Adrenal gland (tissue), 12 donors: ENCODE data around the gene PKMYT1. TPM values are rescaled to one million over a fixed set of nuclear protein-coding genes. Genes with fewer than 3 reads are reported as not detected.

Source experiments
- DNase-seq, 7 donors: peaks; one replicate each; pipeline ENCODE4 v3.0.0-alpha.2; 2019 to 2020
- H3K27ac ChIP-seq, 5 donors: fragments of 200-600 bp; sonication (generic) in 4 of 5; 1 replicate in 3 of 5; 2 replicates in 2 of 5; pipeline versions ENCODE4 v1.5.1 to v1.8.0; 2016 to 2020; ENCODE audit warnings: mild to moderate bottlenecking in 1 of 5
- H3K27me3 ChIP-seq: fragments of 200-600 bp; 2 replicates; pipeline ENCODE4 v1.8.0; 2021
- H3K36me3 ChIP-seq, 2 donors: fragments of 200-600 bp; replicated peaks in 1 of 2; 1 replicate in 1 of 2; 2 replicates in 1 of 2; pipeline versions ENCODE4 v1.5.1 to v1.8.0; 2018 to 2022
- H3K4me1 ChIP-seq, 2 donors: fragments of 200-600 bp; replicated peaks in 1 of 2; 1 replicate in 1 of 2; 2 replicates in 1 of 2; pipeline versions ENCODE4 v1.5.1 to v1.8.0; 2018 to 2021
- H3K4me3 ChIP-seq, 4 donors: fragments of 200-600 bp; sonication (generic) in 3 of 4; one replicate each; pipeline ENCODE4 v1.5.1; 2016 to 2018
- H3K9me3 ChIP-seq, 3 donors: fragments of 200-600 bp; sonication (generic) in 1 of 3; replicated peaks in 1 of 3; 1 replicate in 2 of 3; 2 replicates in 1 of 3; pipeline versions ENCODE4 v1.5.1 to v1.8.0; 2016 to 2021
- CTCF ChIP-seq, 6 experiments: fragments of 450-650 bp in 4 of 6; fragments of 200-600 bp in 2 of 6; sonication (generic) in 1 of 6; IDR thresholded peaks; 1 replicate in 5 of 6; 2 replicates in 1 of 6; pipeline versions ENCODE4 v1.5.1 to v1.8.0; 2016 to 2021; ENCODE audit warnings: antibody characterized with exemption in 6 of 6, mild to moderate bottlenecking in 2 of 6, moderate library complexity in 1 of 6
- POLR2A ChIP-seq, 2 donors: fragments of 450-650 bp; IDR thresholded peaks; one replicate each; pipeline ENCODE4 v1.6.1; 2017; ENCODE audit warnings: antibody characterized with exemption in 2 of 2, mild to moderate bottlenecking in 2 of 2, moderate library complexity in 1 of 2
- WGBS, 4 donors: extraction: QIAGEN DNeasy Blood & Tissue Kit in 2 of 4; methylation state at CpG; one replicate each; pipeline versions ENCODE4 v1.1.5 to v1.1.7; 2013 to 2017; 5-methylcytosine and 5-hydroxymethylcytosine counted together
- intact Hi-C, 2 donors: fragments of 100-400 bp; cut with DNase I; formaldehyde crosslinking; loops; one replicate each; pipeline versions ENCODE4 v1.14.1 to v1.15.0; 2022 to 2023
- polyA plus RNA-seq, 3 donors: library from polyadenylated mRNA; stranded (reverse); fragments of 200-250 nt in 2 of 3; fragments of 350-450 nt in 1 of 3; fragmentation: Illumina TruSeq in 1 of 3; extraction: RNeasy Lipid Tissue Mini Kit (QIAGEN cat#74804) in 1 of 3; gene quantifications; one replicate each; pipeline ENCODE4 v1.2.3, GENCODE V29; 2013 to 2014
- total RNA-seq, 9 donors: library from RNA; depleted of rRNA in 4 of 9; stranded (reverse); fragments of >200 nt in 4 of 9; fragments of 120-200 nt in 1 of 9; fragmentation: NEBNext Ultra II Directional in 1 of 9; extraction: Animal tissue kit (Norgen Biotek cat#: 25700) in 1 of 9; gene quantifications; one replicate each; pipeline versions ENCODE4 v1.1.0 to v1.2.4, GENCODE V29; 2013 to 2023
- donor health status: healthy with polysubstance abuse.
- donor health status: Bipolar disorder and iron deficiency.
- donor health status: DM: yes; HTN: yes; CAD: no.
- donor health status: DM: no; HTN: no; CAD: no.
- donor health status: DM: no; HTN: no; CAD: no.
- donor health status: DM: yes; HTN: yes; CAD: no.

The PKMYT1 gene
- total and polyA plus RNA-seq, 12 donors, result 0.46 to 7.0 (median 2.9) TPM

- WGBS, 4 donors, result 44 to 67% (median 56%) methylated on average over 4 of the region's 4 CpGs
- H3K4me1 ChIP-seq, result peaks cover 12 to 24% of the 10 kb centered on the region in 2 donors
Observed at GRCh38 chr16:2981899-2982250, 1.6 kb upstream of the PKMYT1 start.

GRCh38 chr16:2981177-2981898 is 1.1 kb upstream of the PKMYT1 start:
- peak in 6 of 7 donors; percentile 55 to 71 (median 69) for DNase-seq
- no peaks in the 10 kb centered on the region for H3K36me3 ChIP-seq
- peak overlapping the region in 4 of 5 donors; percentile 78 to 84 (median 82) for H3K27ac ChIP-seq
- peak in 1 of 2 donors; percentile 13 for TF ChIP-seq POLR2A (IDR thresholded peaks at IDR 0.05)
- TF ChIP-seq CTCF (IDR thresholded peaks at IDR 0.05), result no peak
- peak overlapping the region in 1 of 4 donors; percentile 62 for H3K4me3 ChIP-seq
- intact Hi-C loops, result loop anchor here in 1 of 2 donors (10.0 kb wide), 1 partner anchor 57 kb away; no protein-coding TSS in a partner anchor
- no peaks in the 10 kb centered on the region for H3K9me3 ChIP-seq
- peaks cover 12 to 24% of the 10 kb centered on the region in 2 donors for H3K4me1 ChIP-seq
- WGBS, 4 donors, result 35 to 43% (median 38%) methylated on average over 33 of the region's 33 CpGs
- peaks cover 4% of the 10 kb centered on the region for H3K27me3 ChIP-seq

More at GRCh38 chr16:2981899-2982250, 1.6 kb upstream of the PKMYT1 start:
- intact Hi-C loops, result loop anchor here in 1 of 2 donors (10.0 kb wide), 1 partner anchor 57 kb away; no protein-coding TSS in a partner anchor
- Histone ChIP-seq H3K36me3 (no peaks in the 10 kb centered on the region), H3K4me3 (no peak overlapping the region), H3K27ac (peak overlapping the region in 2 of 5 donors; percentile 83 to 84), H3K9me3 (no peaks in the 10 kb centered on the region), H3K27me3 (peaks cover 4% of the 10 kb centered on the region)
- DNase-seq, result no peak
- no peak for TF ChIP-seq POLR2A (IDR thresholded peaks at IDR 0.05)
- no peak for TF ChIP-seq CTCF (IDR thresholded peaks at IDR 0.05)

GRCh38 chr16:2979669-2980226 is 498 bp downstream of the PKMYT1 start:
- intact Hi-C loops, result loop anchor here in 1 of 2 donors (10.0 kb wide), 1 partner anchor 55 kb away; no protein-coding TSS in a partner anchor
- no peaks in the 10 kb centered on the region for H3K9me3 ChIP-seq
- peaks cover 4% of the 10 kb centered on the region for H3K27me3 ChIP-seq
- WGBS, 4 donors, result 3 to 10% (median 4%) methylated on average over 7 to 43 of the region's 43 CpGs
- no peaks in the 10 kb centered on the region for H3K36me3 ChIP-seq
- DNase-seq, result no peak
- peak overlapping the region in 2 of 4 donors; percentile 62 to 72 for H3K4me3 ChIP-seq
- H3K27ac ChIP-seq, result no peak overlapping the region
- TF ChIP-seq CTCF (IDR thresholded peaks at IDR 0.05) (no peak), POLR2A (IDR thresholded peaks at IDR 0.05) (no peak)
- peaks cover 12 to 24% of the 10 kb centered on the region in 2 donors for H3K4me1 ChIP-seq

- intact Hi-C loops, result no loop called here
- H3K4me1 ChIP-seq, result peaks cover 12 to 17% of the 10 kb centered on the region in 2 donors
- no peak for TF ChIP-seq POLR2A (IDR thresholded peaks at IDR 0.05)
- no peak for TF ChIP-seq CTCF (IDR thresholded peaks at IDR 0.05)
- no peak for DNase-seq
- no peaks in the 10 kb centered on the region for H3K36me3 ChIP-seq
- whole genome bisulfite sequencing, 4 donors, result 73 to 84% (median 80%) methylated on average over 5 to 6 of the region's 6 CpGs
- H3K4me3 ChIP-seq, result no peak overlapping the region
- peaks cover 4% of the 10 kb centered on the region for H3K27me3 ChIP-seq
- no peaks in the 10 kb centered on the region for H3K9me3 ChIP-seq
- H3K27ac ChIP-seq, result no peak overlapping the region
Observed at GRCh38 chr16:2977440-2977839, 2.8 kb downstream of the PKMYT1 start.
